Thoracic aorta (tissue), 2 donors: Measurements from ENCODE around the gene KIF6. TPM values are rescaled to one million over a fixed set of nuclear protein-coding genes. Genes with fewer than 3 reads are reported as not detected.

ENCODE experiments used
- ATAC-seq: fragments of 150-250 bp; one replicate; pipeline ENCODE4 v1.8.0; 2017; ENCODE audit warnings: low read depth; ENCODE audit not compliant: insufficient number of reproducible peaks, low FRiP score
- DNase-seq: peaks from one replicate; pipeline ENCODE4 v3.0.0-alpha.2; 2020; ENCODE audit warnings: low spot score
- H3K27ac ChIP-seq, 2 donors: fragments of 200-600 bp; sonication (generic); 1 replicate in 1 of 2; 2 replicates in 1 of 2; pipeline ENCODE4 v1.5.1; 2016; ENCODE audit warnings: mild to moderate bottlenecking in 2 of 2, moderate library complexity in 2 of 2
- H3K27me3 ChIP-seq: fragments of 200-600 bp; sonication (generic); replicated peaks from 2 replicates; pipeline ENCODE4 v1.6.0; 2016; ENCODE audit warnings: mild to moderate bottlenecking; ENCODE audit not compliant: insufficient read depth
- H3K36me3 ChIP-seq: fragments of 200-600 bp; sonication (generic); one replicate; pipeline ENCODE4 v1.5.1; 2016
- H3K4me1 ChIP-seq, 2 donors: fragments of 200-600 bp; sonication (generic); 1 replicate in 1 of 2; 2 replicates in 1 of 2; pipeline versions ENCODE4 v1.5.1 to v1.6.0; 2016; ENCODE audit warnings: low read depth in 2 of 2, mild to moderate bottlenecking in 1 of 2; ENCODE audit not compliant: control insufficient read depth in 1 of 2
- H3K4me3 ChIP-seq: fragments of 200-600 bp; sonication (generic); 2 replicates; pipeline ENCODE4 v1.5.1; 2016; ENCODE audit warnings: mild to moderate bottlenecking
- H3K9me3 ChIP-seq: fragments of 200-600 bp; sonication (generic); 2 replicates; pipeline ENCODE4 v1.5.1; 2016
- CTCF ChIP-seq: fragments of 200-600 bp; sonication (generic); IDR thresholded peaks from one replicate; pipeline ENCODE4 v1.5.1; 2019; ENCODE audit warnings: antibody characterized with exemption
- total RNA-seq, 2 donors: library from RNA; depleted of rRNA; stranded (reverse); fragments of >200 nt; gene quantifications; one replicate each; pipeline versions ENCODE4 v1.1.0 to v1.2.3, GENCODE V29; 2016

The KIF6 gene
- total RNA-seq, 2 donors from 2014 or later = not detected

GRCh38 chr6:39769012-39769411 lies 43.8 kb upstream of the KIF6 start:
- Histone ChIP-seq H3K9me3 (no peaks in the 10 kb centered on the region), H3K27ac (no peak overlapping the region), H3K4me3 (no peak overlapping the region), H3K27me3 (no peaks in the 10 kb centered on the region), H3K4me1 (peaks cover 11 to 31% of the 10 kb centered on the region in 2 donors), H3K36me3 (no peaks in the 10 kb centered on the region)
- no peak for DNase-seq
- no peak for ATAC-seq
- TF ChIP-seq CTCF = no peak

GRCh38 chr6:39765508-39766065 lies 40.4 kb upstream of the KIF6 start:
- no peak overlapping the region for H3K4me3 ChIP-seq
- ATAC-seq (no peak), DNase-seq (no peak)
- TF ChIP-seq CTCF = no peak
- H3K27ac ChIP-seq = no peak overlapping the region
- H3K36me3 ChIP-seq = no peaks in the 10 kb centered on the region
- H3K9me3 ChIP-seq = no peaks in the 10 kb centered on the region
- peaks cover 3 to 15% of the 10 kb centered on the region in 2 donors for H3K4me1 ChIP-seq
- no peaks in the 10 kb centered on the region for H3K27me3 ChIP-seq

- Histone ChIP-seq H3K9me3 (no peaks in the 10 kb centered on the region), H3K27ac (no peak overlapping the region), H3K4me3 (no peak overlapping the region), H3K36me3 (no peaks in the 10 kb centered on the region), H3K4me1 (peaks cover 4 to 22% of the 10 kb centered on the region in 2 donors), H3K27me3 (no peaks in the 10 kb centered on the region)
- ATAC-seq (no peak), DNase-seq (no peak)
- TF ChIP-seq CTCF = no peak
These were observed 35.2 kb upstream of the KIF6 start for GRCh38 chr6:39760226-39760952.

- no peaks in the 10 kb centered on the region for H3K9me3 ChIP-seq
- no peak overlapping the region for H3K4me3 ChIP-seq
- H3K27ac ChIP-seq = no peak overlapping the region
- no peak for ATAC-seq
- no peak for DNase-seq
- H3K36me3 ChIP-seq = no peaks in the 10 kb centered on the region
- TF ChIP-seq CTCF = no peak
- peaks cover 10 to 34% of the 10 kb centered on the region in 2 donors for H3K4me1 ChIP-seq
- no peaks in the 10 kb centered on the region for H3K27me3 ChIP-seq
These were observed 33.8 kb upstream of the KIF6 start for GRCh38 chr6:39758905-39759605.

GRCh38 chr6:39756582-39756981 lies 31.4 kb upstream of the KIF6 start:
- ATAC-seq = no peak
- H3K36me3 ChIP-seq = no peaks in the 10 kb centered on the region

More at GRCh38 chr6:39756582-39756981, 31.4 kb upstream of the KIF6 start:
- Histone ChIP-seq H3K4me1 (peaks cover 11 to 48% of the 10 kb centered on the region in 2 donors), H3K27me3 (no peaks in the 10 kb centered on the region), H3K27ac (no peak overlapping the region), H3K9me3 (no peaks in the 10 kb centered on the region), H3K4me3 (no peak overlapping the region)
- DNase-seq = no peak
- TF ChIP-seq CTCF = no peak
